Central memory CD4-positive, alpha-beta T cell (primary cell): ENCODE data around the gene HOXD4.

ENCODE experiments used
- DNase-seq: peaks from one replicate; pipeline ENCODE4 v3.0.0; 2022

The HOXD4 gene

GRCh38 chr2:176158855-176159662 is 7.7 kb downstream of the HOXD4 start:
- DNase-seq = no peak

GRCh38 chr2:176159663-176160250 is 8.4 kb downstream of the HOXD4 start:
- no peak for DNase-seq

GRCh38 chr2:176160251-176160985 is 9.1 kb downstream of the HOXD4 start:
- DNase-seq = no peak

GRCh38 chr2:176160986-176161824 is 9.9 kb downstream of the HOXD4 start:
- no peak for DNase-seq

GRCh38 chr2:176161825-176162626 is 10.7 kb downstream of the HOXD4 start:
- no peak for DNase-seq

GRCh38 chr2:176162911-176163671 is 11.7 kb downstream of the HOXD4 start:
- DNase-seq = no peak

- DNase-seq = no peak
These were observed 12.3 kb downstream of the HOXD4 start for GRCh38 chr2:176163672-176164056.

- DNase-seq = no peak
These were observed 12.9 kb downstream of the HOXD4 start for GRCh38 chr2:176164201-176164600.

GRCh38 chr2:176164611-176165369 is 13.4 kb downstream of the HOXD4 start:
- no peak for DNase-seq

GRCh38 chr2:176165370-176166050 is 14.2 kb downstream of the HOXD4 start:
- DNase-seq = no peak

GRCh38 chr2:176166272-176166671 is 14.9 kb downstream of the HOXD4 start:
- no peak for DNase-seq

- DNase-seq = no peak
These were observed 16.0 kb downstream of the HOXD4 start for GRCh38 chr2:176167398-176167797.

- no peak for DNase-seq
These were observed 17.8 kb downstream of the HOXD4 start for GRCh38 chr2:176169181-176169580.

- DNase-seq = no peak
These were observed 18.4 kb downstream of the HOXD4 start for GRCh38 chr2:176169711-176170110.

- DNase-seq = no peak
These were observed 19.4 kb downstream of the HOXD4 start for GRCh38 chr2:176170602-176171305.

GRCh38 chr2:176171351-176172006 is 20.1 kb downstream of the HOXD4 start:
- DNase-seq = no peak

- DNase-seq = no peak
These were observed 20.9 kb downstream of the HOXD4 start for GRCh38 chr2:176172007-176172894.
